Measurements from ENCODE around the gene PRSS36.

DNA sequence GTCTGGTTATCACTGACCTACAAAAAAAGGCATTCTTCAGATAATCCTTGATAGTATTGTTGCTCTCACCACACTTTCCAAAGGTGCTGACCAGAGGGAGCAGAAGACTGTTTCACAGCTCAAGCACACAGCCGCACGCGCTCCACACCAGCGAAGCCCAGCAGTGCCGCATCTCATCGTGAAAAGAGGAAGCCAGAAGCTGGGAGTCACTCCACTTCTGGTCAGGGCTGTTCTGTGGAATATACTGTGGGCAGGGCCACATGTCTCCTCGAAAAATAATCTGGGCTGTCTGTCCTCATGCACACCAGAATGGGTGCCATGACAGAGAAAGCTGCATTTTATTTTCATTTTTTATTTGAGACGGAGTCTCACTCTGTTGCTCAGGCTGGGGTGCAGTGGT lies 7.3 kb upstream of the PRSS36 start:
- TF ChIP-seq, protein P1, sequence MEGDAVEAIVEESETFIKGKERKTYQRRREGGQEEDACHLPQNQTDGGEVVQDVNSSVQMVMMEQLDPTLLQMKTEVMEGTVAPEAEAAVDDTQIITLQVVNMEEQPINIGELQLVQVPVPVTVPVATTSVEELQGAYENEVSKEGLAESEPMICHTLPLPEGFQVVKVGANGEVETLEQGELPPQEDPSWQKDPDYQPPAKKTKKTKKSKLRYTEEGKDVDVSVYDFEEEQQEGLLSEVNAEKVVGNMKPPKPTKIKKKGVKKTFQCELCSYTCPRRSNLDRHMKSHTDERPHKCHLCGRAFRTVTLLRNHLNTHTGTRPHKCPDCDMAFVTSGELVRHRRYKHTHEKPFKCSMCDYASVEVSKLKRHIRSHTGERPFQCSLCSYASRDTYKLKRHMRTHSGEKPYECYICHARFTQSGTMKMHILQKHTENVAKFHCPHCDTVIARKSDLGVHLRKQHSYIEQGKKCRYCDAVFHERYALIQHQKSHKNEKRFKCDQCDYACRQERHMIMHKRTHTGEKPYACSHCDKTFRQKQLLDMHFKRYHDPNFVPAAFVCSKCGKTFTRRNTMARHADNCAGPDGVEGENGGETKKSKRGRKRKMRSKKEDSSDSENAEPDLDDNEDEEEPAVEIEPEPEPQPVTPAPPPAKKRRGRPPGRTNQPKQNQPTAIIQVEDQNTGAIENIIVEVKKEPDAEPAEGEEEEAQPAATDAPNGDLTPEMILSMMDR (IDR thresholded peaks at IDR 0.05; ENCODE audit: low read depth, low read length, poor library complexity, severe bottlenecking): no peak
- TF ChIP-seq EZH2phosphoT487 (IDR thresholded peaks at IDR 0.05; ENCODE audit: borderline replicate concordance, low read length): no peak
